Endothelial cell of umbilical vein (primary cell): ENCODE results near the gene SESN1.

Source experiments
- EZH2 ChIP-seq: IDR thresholded peaks from 2 replicates; pipeline ENCODE4 v1.6.1; 2012; ENCODE audit warnings: borderline replicate concordance, low read depth, mild to moderate bottlenecking, moderate library complexity, low read length, inconsistent platforms; ENCODE audit not compliant: severe bottlenecking
- FOS ChIP-seq: IDR thresholded peaks from 2 replicates; pipeline ENCODE4 v1.6.1; 2011; ENCODE audit warnings: mild to moderate bottlenecking, low read length, moderate library complexity, borderline replicate concordance; ENCODE audit not compliant: insufficient read depth
- POLR2A ChIP-seq: IDR thresholded peaks from 2 replicates; pipeline ENCODE4 v1.6.1; 2012; ENCODE audit warnings: low read depth, mild to moderate bottlenecking, control low read depth, low read length
- POLR2AphosphoS5 ChIP-seq: IDR thresholded peaks from 2 replicates; pipeline ENCODE4 v1.6.1; 2012; ENCODE audit warnings: low read depth, mild to moderate bottlenecking, control low read depth, low read length, moderate library complexity; ENCODE audit not compliant: insufficient read depth
- TF ChIP-seq, protein P1 (sequence below), 2 donors: IDR thresholded peaks; 1 replicate in 1 of 2; 2 replicates in 1 of 2; pipeline ENCODE4 v1.5.1; 2011; ENCODE audit warnings: low read length in 2 of 2, mild to moderate bottlenecking in 2 of 2, moderate library complexity in 2 of 2, control low read depth in 1 of 2, inconsistent platforms in 1 of 2, low read depth in 1 of 2; ENCODE audit not compliant: insufficient read depth in 1 of 2; ENCODE audit errors: extremely low read depth in 1 of 2
- TF ChIP-seq, protein P2 (sequence below): IDR thresholded peaks from 2 replicates; pipeline ENCODE4 v1.6.1; 2011; ENCODE audit not compliant: insufficient read depth, insufficient read length

DNA sequence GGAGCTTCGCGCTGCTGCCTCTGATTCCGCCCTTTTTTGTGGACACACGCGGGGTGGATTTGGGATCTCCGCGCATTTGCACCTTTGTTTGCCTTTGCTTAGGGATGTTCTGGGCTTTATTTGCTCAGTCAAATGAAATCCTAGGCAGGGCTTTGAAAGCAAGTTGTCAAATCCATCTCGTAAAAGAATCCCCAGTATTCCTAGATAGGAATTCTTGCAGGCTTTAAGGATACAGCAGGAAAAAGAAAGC is 1.1 kb upstream of the SESN1 start:
- TF ChIP-seq, protein P1, sequence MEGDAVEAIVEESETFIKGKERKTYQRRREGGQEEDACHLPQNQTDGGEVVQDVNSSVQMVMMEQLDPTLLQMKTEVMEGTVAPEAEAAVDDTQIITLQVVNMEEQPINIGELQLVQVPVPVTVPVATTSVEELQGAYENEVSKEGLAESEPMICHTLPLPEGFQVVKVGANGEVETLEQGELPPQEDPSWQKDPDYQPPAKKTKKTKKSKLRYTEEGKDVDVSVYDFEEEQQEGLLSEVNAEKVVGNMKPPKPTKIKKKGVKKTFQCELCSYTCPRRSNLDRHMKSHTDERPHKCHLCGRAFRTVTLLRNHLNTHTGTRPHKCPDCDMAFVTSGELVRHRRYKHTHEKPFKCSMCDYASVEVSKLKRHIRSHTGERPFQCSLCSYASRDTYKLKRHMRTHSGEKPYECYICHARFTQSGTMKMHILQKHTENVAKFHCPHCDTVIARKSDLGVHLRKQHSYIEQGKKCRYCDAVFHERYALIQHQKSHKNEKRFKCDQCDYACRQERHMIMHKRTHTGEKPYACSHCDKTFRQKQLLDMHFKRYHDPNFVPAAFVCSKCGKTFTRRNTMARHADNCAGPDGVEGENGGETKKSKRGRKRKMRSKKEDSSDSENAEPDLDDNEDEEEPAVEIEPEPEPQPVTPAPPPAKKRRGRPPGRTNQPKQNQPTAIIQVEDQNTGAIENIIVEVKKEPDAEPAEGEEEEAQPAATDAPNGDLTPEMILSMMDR (IDR thresholded peaks at IDR 0.05; ENCODE audit: extremely low read depth in 1 of 2, insufficient read depth in 1 of 2, low read depth in 1 of 2, low read length in 2 of 2), result no peak
- TF ChIP-seq, protein P2, sequence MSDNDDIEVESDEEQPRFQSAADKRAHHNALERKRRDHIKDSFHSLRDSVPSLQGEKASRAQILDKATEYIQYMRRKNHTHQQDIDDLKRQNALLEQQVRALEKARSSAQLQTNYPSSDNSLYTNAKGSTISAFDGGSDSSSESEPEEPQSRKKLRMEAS, result no peak
- TF ChIP-seq POLR2AphosphoS5 (no peak), POLR2A (no peak), FOS (no peak), EZH2 (no peak)
